ENCODE data around the gene TEPSIN.

DNA sequence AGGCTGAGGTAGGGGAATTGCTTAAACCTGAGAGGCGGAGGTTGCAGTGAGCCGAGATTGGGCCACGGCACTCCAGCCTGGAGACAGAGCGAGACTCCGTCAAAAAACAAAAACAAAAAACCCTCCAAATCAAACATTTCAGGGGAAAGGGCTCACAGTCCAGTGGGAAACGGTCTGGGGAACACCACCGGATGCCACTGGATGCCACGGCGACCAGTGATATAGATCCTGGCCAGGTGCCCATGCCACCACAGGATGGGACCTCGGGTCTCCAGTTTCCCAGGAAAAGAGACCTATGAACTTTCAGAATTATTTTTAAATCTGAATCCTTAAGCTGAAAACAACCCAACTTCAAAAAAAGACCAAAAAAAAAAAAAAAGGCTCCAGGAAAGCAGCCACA, 28.4 kb downstream of the TEPSIN start:
- TF ChIP-seq, protein P1, sequence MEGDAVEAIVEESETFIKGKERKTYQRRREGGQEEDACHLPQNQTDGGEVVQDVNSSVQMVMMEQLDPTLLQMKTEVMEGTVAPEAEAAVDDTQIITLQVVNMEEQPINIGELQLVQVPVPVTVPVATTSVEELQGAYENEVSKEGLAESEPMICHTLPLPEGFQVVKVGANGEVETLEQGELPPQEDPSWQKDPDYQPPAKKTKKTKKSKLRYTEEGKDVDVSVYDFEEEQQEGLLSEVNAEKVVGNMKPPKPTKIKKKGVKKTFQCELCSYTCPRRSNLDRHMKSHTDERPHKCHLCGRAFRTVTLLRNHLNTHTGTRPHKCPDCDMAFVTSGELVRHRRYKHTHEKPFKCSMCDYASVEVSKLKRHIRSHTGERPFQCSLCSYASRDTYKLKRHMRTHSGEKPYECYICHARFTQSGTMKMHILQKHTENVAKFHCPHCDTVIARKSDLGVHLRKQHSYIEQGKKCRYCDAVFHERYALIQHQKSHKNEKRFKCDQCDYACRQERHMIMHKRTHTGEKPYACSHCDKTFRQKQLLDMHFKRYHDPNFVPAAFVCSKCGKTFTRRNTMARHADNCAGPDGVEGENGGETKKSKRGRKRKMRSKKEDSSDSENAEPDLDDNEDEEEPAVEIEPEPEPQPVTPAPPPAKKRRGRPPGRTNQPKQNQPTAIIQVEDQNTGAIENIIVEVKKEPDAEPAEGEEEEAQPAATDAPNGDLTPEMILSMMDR (IDR thresholded peaks at IDR 0.05) = no peak
- no peak for TF ChIP-seq POLR2A (IDR thresholded peaks at IDR 0.05)

Measured in heart left ventricle (tissue), 13 donors.